GM12878 (cell line): ENCODE measurements around the gene NOD1. TPM values are rescaled to one million over a fixed set of nuclear protein-coding genes. Genes with fewer than 3 reads are reported as not detected.

Experiments
- ATAC-seq: fragments of 200-7000 bp; cut with Tn5 transposase; 3 replicates; pipeline ENCODE4 v1.9.1; 2020; ENCODE audit warnings: mild to moderate bottlenecking, moderate library complexity
- BruUV-seq: library from RNA; stranded (reverse); fragments of 400-500 nt; replicated peaks from 2 replicates; lab custom pipeline; 2021; lab: Mats Ljungman, UMichigan
- CTCF ChIA-PET: fragments of 300-600 bp; sonication (Branson Sonifier 250); formaldehyde crosslinking; extraction: SDS; loops from one replicate; lab custom pipeline; 2021; ENCODE audit warnings: inconsistent platforms; lab: Yijun Ruan, JAX
- POLR2A ChIA-PET: fragments of 350-600 bp; formaldehyde crosslinking; extraction: SDS; loops from one replicate; lab custom pipeline; 2021; ENCODE audit warnings: inconsistent platforms; lab: Charles Lee
- RAD21 ChIA-PET: fragments of 300-600 bp; sonication (Branson Sonifier 250); formaldehyde crosslinking; loops from one replicate; lab custom pipeline; 2023; ENCODE audit warnings: antibody characterized with exemption; ENCODE audit not compliant: unreplicated experiment; lab: Charles Lee
- SMC1A ChIA-PET: fragments of 300-600 bp; sonication (Branson Sonifier 250); formaldehyde crosslinking; loops from one replicate; lab custom pipeline; 2023; ENCODE audit not compliant: unreplicated experiment, uncharacterized antibody; lab: Charles Lee
- DNase-seq: peaks from one replicate; pipeline ENCODE4 v3.0.0-alpha.2; 2011; ENCODE audit warnings: low read depth, low spot score
- FAIRE-seq: peaks from 3 replicates; lab custom pipeline; 2011; peaks lifted over from hg19 to GRCh38; lab: Jason Lieb, UNC
- H2AFZ ChIP-seq: 2 replicates; pipeline ENCODE4 v1.6.0; 2011; ENCODE audit warnings: low read depth, low read length, control low read depth; ENCODE audit not compliant: control insufficient read depth
- H3K27ac ChIP-seq: 2 replicates; pipeline ENCODE4 v1.5.1; 2011; ENCODE audit warnings: control low read depth; ENCODE audit not compliant: control insufficient read depth, insufficient read depth
- H3K27me3 ChIP-seq, 2 experiments: replicated peaks in 1 of 2; 2 replicates each; pipeline versions ENCODE4 v1.6.0 to v1.6.1; 2011; ENCODE audit warnings: low read length in 1 of 2; ENCODE audit not compliant: control insufficient read depth in 2 of 2, insufficient read depth in 2 of 2
- H3K36me3 ChIP-seq, 2 experiments: 2 replicates each; pipeline ENCODE4 v1.5.1; 2011; ENCODE audit warnings: low read length in 1 of 2; ENCODE audit not compliant: control insufficient read depth in 2 of 2, insufficient read depth in 2 of 2
- H3K4me1 ChIP-seq: 2 replicates; pipeline ENCODE4 v1.6.1; 2011; ENCODE audit warnings: mild to moderate bottlenecking, low read length, moderate library complexity, mixed read lengths; ENCODE audit not compliant: control insufficient read depth, insufficient read depth
- H3K4me2 ChIP-seq: 2 replicates; pipeline ENCODE4 v1.6.0; 2011; ENCODE audit warnings: control low read depth; ENCODE audit not compliant: control insufficient read depth, insufficient read depth
- H3K4me3 ChIP-seq: fragments of 200-600 bp; sonication (generic); 2 replicates; pipeline ENCODE4 v1.5.1; 2016
- H3K79me2 ChIP-seq: 2 replicates; pipeline ENCODE4 v1.6.0; 2011; ENCODE audit warnings: low read length; ENCODE audit not compliant: control insufficient read depth, insufficient read depth
- H3K9ac ChIP-seq: 2 replicates; pipeline ENCODE4 v1.8.0; 2011; ENCODE audit warnings: low read length, control low read depth, mixed read lengths; ENCODE audit not compliant: control insufficient read depth, insufficient read depth
- H3K9me3 ChIP-seq: replicated peaks from 3 replicates; pipeline ENCODE4 v1.5.1; 2011; ENCODE audit warnings: mild to moderate bottlenecking, low read length; ENCODE audit not compliant: control insufficient read depth, insufficient read depth
- H4K20me1 ChIP-seq: 2 replicates; pipeline ENCODE4 v1.6.0; 2011; ENCODE audit not compliant: control insufficient read depth, insufficient read depth
- BRCA1 ChIP-seq: IDR thresholded peaks from 2 replicates; pipeline ENCODE4 v1.6.1; 2011; ENCODE audit warnings: low read depth, low read length, improper control_type of control experiment
- CBX5 ChIP-seq: sonication (generic); IDR thresholded peaks from 2 replicates; pipeline ENCODE4 v1.6.1; 2016; ENCODE audit warnings: low read depth, moderate library complexity, mild to moderate bottlenecking, inconsistent platforms
- FOS ChIP-seq: IDR thresholded peaks from 3 replicates; pipeline ENCODE4 v1.6.1; 2011; ENCODE audit warnings: borderline replicate concordance; ENCODE audit not compliant: insufficient read length; ENCODE audit errors: extremely low read depth
- FOXM1 ChIP-seq: IDR thresholded peaks from 2 replicates; pipeline ENCODE4 v1.6.1; 2012; ENCODE audit warnings: low read depth, mild to moderate bottlenecking, inconsistent platforms, low read length, moderate library complexity
- GABPA ChIP-seq: IDR thresholded peaks from 2 replicates; pipeline ENCODE4 v1.6.1; 2014; ENCODE audit warnings: antibody characterized with exemption, low read depth, mild to moderate bottlenecking, inconsistent platforms
- HDGF ChIP-seq: fragments of 450-650 bp; IDR thresholded peaks from 2 replicates; pipeline ENCODE4 v1.6.1; 2016; ENCODE audit warnings: antibody characterized with exemption
- ZNF207 ChIP-seq: fragments of 450-650 bp; IDR thresholded peaks from 2 replicates; pipeline ENCODE4 v1.6.1; 2014; ENCODE audit warnings: antibody characterized with exemption, mild to moderate bottlenecking, borderline replicate concordance
- ZNF622 ChIP-seq: fragments of 450-650 bp; IDR thresholded peaks from 2 replicates; pipeline ENCODE4 v1.6.1; 2017; ENCODE audit warnings: mild to moderate bottlenecking, inconsistent platforms
- ZNF687 ChIP-seq: fragments of 450-650 bp; IDR thresholded peaks from 2 replicates; pipeline ENCODE4 v1.6.1; 2017; ENCODE audit warnings: mild to moderate bottlenecking, moderate library complexity
- WGBS: methylation state at CpG from one replicate; pipeline ENCODE4 v1.1.6; 2016; ENCODE audit warnings: low lambda C conversion rate; ENCODE audit not compliant: insufficient replicate concordance, insufficient coverage; ENCODE audit errors: missing lambda C conversion rate; 5-methylcytosine and 5-hydroxymethylcytosine counted together
- in situ Hi-C: fragments of 300-500 bp; cut with MboI; formaldehyde crosslinking; loops from 9 replicates; pipeline ENCODE4 v1.14.3; 2018; ENCODE audit warnings: mixed read lengths
- intact Hi-C: fragments of 100-400 bp; cut with micrococcal nuclease; formaldehyde crosslinking; loops from one replicate; pipeline ENCODE4 v1.14.2; 2022; ENCODE audit not compliant: unreplicated experiment
- polyA plus RNA-seq, 11 experiments: library from polyadenylated mRNA; depleted of rRNA in 4 of 11; unstranded in 6 of 11; stranded (reverse) in 5 of 11; fragments of >200 nt; fragmentation: Nextera tagmentation in 4 of 11; fragmentation: Illumina TruSeq in 1 of 11; extraction: Ambion mirVana in 4 of 11; extraction: Trizol in 1 of 11; gene quantifications; 1 replicate in 1 of 11; 2 replicates in 10 of 11; pipeline versions ENCODE4 v1.2.1 to v1.2.3, GENCODE V29; 2011 to 2016; ENCODE audit warnings: inconsistent platforms in 2 of 11, missing spikeins in 2 of 11, low read depth in 1 of 11
- total RNA-seq, 4 experiments: library from RNA; depleted of rRNA in 3 of 4; stranded (reverse); fragments of >200 nt in 3 of 4; fragmentation: Illumina TruSeq in 1 of 4; extraction: Trizol in 1 of 4; gene quantifications; 2 replicates each; pipeline versions ENCODE4 v1.2.1 to v1.2.3, GENCODE V29; 2013 to 2021
- TF ChIP-seq, protein P1 (sequence below): fragments of 450-650 bp; formaldehyde crosslinking; IDR thresholded peaks from 2 replicates; pipeline ENCODE4 v1.5.0; 2022; ENCODE audit warnings: mild to moderate bottlenecking, missing genetic modification characterization

NOD1 gene
- total and polyA plus RNA-seq, 10 of the 15 experiments (the other 5 are each of a cell fraction or from before 2014, with no cell fraction given), result 1.8 to 14.6 (median 8.9) TPM

GRCh38 chr7:30380294-30380693 lies 98.3 kb downstream of the NOD1 start:
- H3K79me2 ChIP-seq, result no peaks in the 10 kb centered on the region
- ChIA-PET CTCF (no interaction called here), SMC1A (no interaction called here), POLR2A (no interaction called here), RAD21 (no interaction called here)
- no peaks in the 10 kb centered on the region; the same call in 1 of the 3 replicates for H3K9me3 ChIP-seq
- H3K9ac ChIP-seq, result no peak overlapping the region
- H3K4me3 ChIP-seq, result no peak overlapping the region
- H2AFZ ChIP-seq, result no peak overlapping the region
- no peaks in the 10 kb centered on the region for H4K20me1 ChIP-seq
- H3K27ac ChIP-seq, result no peak overlapping the region
- ATAC-seq (no peak), FAIRE-seq (no peak), DNase-seq (no peak)
- no peak for TF ChIP-seq CBX5
- no peak for TF ChIP-seq HDGF
- TF ChIP-seq BRCA1, result no peak
- no peak for TF ChIP-seq ZNF207
- TF ChIP-seq FOS, result no peak
- no peak for TF ChIP-seq FOXM1
- no peak for TF ChIP-seq ZNF622
- TF ChIP-seq GABPA, result no peak
- no peak for TF ChIP-seq ZNF687
- TF ChIP-seq, protein P1, sequence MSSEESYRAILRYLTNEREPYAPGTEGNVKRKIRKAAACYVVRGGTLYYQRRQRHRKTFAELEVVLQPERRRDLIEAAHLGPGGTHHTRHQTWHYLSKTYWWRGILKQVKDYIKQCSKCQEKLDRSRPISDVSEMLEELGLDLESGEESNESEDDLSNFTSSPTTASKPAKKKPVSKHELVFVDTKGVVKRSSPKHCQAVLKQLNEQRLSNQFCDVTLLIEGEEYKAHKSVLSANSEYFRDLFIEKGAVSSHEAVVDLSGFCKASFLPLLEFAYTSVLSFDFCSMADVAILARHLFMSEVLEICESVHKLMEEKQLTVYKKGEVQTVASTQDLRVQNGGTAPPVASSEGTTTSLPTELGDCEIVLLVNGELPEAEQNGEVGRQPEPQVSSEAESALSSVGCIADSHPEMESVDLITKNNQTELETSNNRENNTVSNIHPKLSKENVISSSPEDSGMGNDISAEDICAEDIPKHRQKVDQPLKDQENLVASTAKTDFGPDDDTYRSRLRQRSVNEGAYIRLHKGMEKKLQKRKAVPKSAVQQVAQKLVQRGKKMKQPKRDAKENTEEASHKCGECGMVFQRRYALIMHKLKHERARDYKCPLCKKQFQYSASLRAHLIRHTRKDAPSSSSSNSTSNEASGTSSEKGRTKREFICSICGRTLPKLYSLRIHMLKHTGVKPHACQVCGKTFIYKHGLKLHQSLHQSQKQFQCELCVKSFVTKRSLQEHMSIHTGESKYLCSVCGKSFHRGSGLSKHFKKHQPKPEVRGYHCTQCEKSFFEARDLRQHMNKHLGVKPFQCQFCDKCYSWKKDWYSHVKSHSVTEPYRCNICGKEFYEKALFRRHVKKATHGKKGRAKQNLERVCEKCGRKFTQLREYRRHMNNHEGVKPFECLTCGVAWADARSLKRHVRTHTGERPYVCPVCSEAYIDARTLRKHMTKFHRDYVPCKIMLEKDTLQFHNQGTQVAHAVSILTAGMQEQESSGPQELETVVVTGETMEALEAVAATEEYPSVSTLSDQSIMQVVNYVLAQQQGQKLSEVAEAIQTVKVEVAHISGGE (CRISPR knock-in tag), result no peak
- intact Hi-C loops (no loop called here), in situ Hi-C loops (no loop called here)
- BruUV-seq, result no TSS peak
- no peak overlapping the region for H3K4me2 ChIP-seq
- no peaks in the 10 kb centered on the region for H3K27me3 ChIP-seq
- no peaks in the 10 kb centered on the region for H3K4me1 ChIP-seq
- WGBS, result 97% methylated on average over 2 of the region's 2 CpGs
- H3K36me3 ChIP-seq, result no peaks in the 10 kb centered on the region
